NCI-H1694 (cell line): ENCODE results near the gene SAMMSON.
A peak's percentile ranks its signal among the peaks of the same experiment; 100 is the strongest.

Source experiments
- DNase-seq: peaks from one replicate; lab custom pipeline; 2025; lab: John Stamatoyannopoulos, UW

The SAMMSON gene

GRCh38 chr3:70011582-70011981 is 12.0 kb downstream of the SAMMSON start:
- DNase-seq: no peak

GRCh38 chr3:70020906-70021660 is 21.6 kb downstream of the SAMMSON start:
- DNase-seq: no peak

- DNase-seq: no peak
These were observed 28.8 kb downstream of the SAMMSON start for GRCh38 chr3:70028361-70028760.

GRCh38 chr3:70038693-70039092 is 39.2 kb downstream of the SAMMSON start:
- DNase-seq: no peak

GRCh38 chr3:70040386-70040785 is 40.9 kb downstream of the SAMMSON start:
- no peak for DNase-seq

GRCh38 chr3:70042641-70043040 is 43.1 kb downstream of the SAMMSON start:
- no peak for DNase-seq

GRCh38 chr3:70049761-70050160 is 50.2 kb downstream of the SAMMSON start:
- DNase-seq: no peak

- DNase-seq: no peak
These were observed 53.8 kb downstream of the SAMMSON start for GRCh38 chr3:70053293-70053692.

GRCh38 chr3:70056081-70056480 is 56.5 kb downstream of the SAMMSON start:
- DNase-seq: no peak

- no peak for DNase-seq
These were observed 57.9 kb downstream of the SAMMSON start for GRCh38 chr3:70057426-70057825.

- no peak for DNase-seq
These were observed 61.6 kb downstream of the SAMMSON start for GRCh38 chr3:70061096-70061495.

GRCh38 chr3:70064194-70064779 is 64.8 kb downstream of the SAMMSON start:
- peak; percentile 0 for DNase-seq

GRCh38 chr3:70065696-70066253 is 66.2 kb downstream of the SAMMSON start:
- no peak for DNase-seq

- DNase-seq: no peak
These were observed 68.5 kb downstream of the SAMMSON start for GRCh38 chr3:70067860-70068521.

GRCh38 chr3:70069557-70069956 is 70.0 kb downstream of the SAMMSON start:
- DNase-seq: no peak

GRCh38 chr3:70071138-70071537 is 71.6 kb downstream of the SAMMSON start:
- DNase-seq: no peak

GRCh38 chr3:70072180-70072579 is 72.6 kb downstream of the SAMMSON start:
- DNase-seq: no peak

- DNase-seq: no peak
These were observed 73.2 kb downstream of the SAMMSON start for GRCh38 chr3:70072754-70073153.

- no peak for DNase-seq
These were observed 75.6 kb downstream of the SAMMSON start for GRCh38 chr3:70075101-70075500.

GRCh38 chr3:70076396-70076795 is 76.9 kb downstream of the SAMMSON start:
- no peak for DNase-seq

GRCh38 chr3:70078778-70079177 is 79.2 kb downstream of the SAMMSON start:
- no peak for DNase-seq

- DNase-seq: no peak
These were observed 86.1 kb downstream of the SAMMSON start for GRCh38 chr3:70085613-70086012.

- no peak for DNase-seq
These were observed 86.8 kb downstream of the SAMMSON start for GRCh38 chr3:70086336-70086735.
